EH (cell line): ENCODE data around the gene DDX56.
"Not testable (repeated sequence)": the region's sequence is repeated elsewhere in the genome, so short reads cannot be mapped to it uniquely, and the experiment has no call there.

Experiments
- DNase-seq: peaks from one replicate; pipeline ENCODE4 v3.0.0-alpha.2; 2015; ENCODE audit warnings: low read depth

The DDX56 gene

DNA sequence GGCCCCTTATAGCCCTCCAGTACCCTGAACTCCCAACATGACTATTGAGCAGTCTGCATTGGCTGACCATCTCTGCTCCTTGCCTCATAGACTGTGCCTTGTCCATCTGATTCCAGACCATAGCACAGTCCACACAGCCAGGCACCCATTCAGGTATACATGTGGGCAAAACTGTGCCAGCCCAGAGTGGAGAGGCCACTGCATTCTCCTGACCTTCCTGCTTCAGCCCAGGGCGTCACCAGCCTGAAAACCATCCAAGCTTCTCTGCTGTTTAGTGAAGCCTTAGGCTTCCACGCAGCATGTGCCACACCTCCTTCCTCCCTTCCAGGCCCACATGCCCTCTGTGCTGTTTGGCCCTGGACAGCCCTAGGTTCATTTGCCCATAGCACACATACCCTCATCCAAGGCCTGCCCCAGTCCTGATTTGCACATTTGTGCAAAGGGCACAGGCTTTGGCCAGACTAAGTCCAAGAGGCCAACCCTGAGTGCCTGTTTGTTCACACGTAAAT is 10.5 kb downstream of the DDX56 start:
- no peak for DNase-seq

DNA sequence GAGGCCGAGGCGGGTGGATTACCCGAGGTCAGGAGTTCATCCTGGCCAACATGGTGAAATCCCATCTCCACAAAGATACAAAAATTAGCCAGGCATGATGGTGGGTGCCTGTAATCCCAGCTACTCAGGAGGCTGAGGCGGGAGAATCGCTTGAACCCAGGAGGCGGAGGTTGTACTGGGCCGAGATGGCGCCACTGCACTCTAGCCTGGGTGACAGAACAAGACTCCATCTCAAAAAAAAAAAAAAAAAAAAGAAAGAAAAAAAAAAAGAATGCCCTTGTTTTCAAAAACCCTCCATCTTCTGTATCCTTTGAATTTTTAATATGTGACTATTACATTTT is 11.1 kb downstream of the DDX56 start:
- DNase-seq: not testable (repeated sequence)

DNA sequence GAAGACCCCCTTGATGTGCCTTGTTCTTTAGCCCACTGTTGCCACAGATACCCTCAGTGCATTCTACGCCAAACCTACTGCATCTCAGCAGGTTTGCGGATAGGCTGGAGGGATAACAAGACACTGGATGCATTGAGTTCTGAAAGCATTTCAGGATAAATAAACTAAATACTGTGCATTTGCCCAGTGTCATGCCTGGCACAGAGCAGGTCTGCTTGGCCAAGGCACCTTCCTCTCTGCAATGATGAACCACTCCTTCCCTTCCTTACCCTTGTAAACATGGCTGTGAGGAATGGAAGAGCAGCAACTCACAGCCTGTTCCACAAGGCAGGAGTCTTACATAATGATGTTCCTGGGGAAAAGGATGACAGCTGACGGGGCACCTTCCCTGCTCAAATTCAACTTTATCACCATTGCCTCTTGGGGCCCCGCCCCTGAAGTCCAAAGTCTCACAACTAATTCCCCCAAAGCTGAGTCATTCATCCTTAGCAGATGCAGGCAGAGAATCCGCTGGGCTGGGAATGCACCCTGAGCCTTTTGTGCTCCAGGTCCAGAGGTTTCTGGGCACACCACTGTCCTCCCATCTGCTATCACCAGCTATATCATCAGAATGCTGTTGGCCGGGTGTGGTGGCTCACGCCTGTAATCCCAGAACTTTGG is 11.6 kb downstream of the DDX56 start:
- DNase-seq: peak; percentile 68

- DNase-seq: no peak
Observed at GRCh38 chr7:44561481-44561880, 12.2 kb downstream of the DDX56 start.

DNA sequence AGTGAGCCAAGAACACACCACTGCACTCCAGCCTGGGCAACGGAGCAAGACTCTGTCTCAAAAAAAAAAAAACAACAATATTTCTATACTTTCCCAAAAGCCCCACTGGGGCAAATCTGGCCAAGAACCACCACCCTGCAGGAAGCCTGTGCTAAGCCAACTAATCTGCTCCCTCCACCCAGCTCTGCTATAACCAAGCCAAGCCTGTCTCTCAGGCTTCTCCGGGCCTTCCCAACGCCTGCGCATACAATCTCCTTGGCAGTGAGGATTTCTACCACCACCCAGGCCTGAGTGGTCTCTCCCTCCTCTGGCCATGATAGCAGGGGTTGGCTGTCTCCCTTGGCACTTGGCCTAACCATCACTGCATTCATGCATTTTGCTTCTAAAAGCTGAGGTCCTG is 14.2 kb downstream of the DDX56 start:
- no peak for DNase-seq

DNA sequence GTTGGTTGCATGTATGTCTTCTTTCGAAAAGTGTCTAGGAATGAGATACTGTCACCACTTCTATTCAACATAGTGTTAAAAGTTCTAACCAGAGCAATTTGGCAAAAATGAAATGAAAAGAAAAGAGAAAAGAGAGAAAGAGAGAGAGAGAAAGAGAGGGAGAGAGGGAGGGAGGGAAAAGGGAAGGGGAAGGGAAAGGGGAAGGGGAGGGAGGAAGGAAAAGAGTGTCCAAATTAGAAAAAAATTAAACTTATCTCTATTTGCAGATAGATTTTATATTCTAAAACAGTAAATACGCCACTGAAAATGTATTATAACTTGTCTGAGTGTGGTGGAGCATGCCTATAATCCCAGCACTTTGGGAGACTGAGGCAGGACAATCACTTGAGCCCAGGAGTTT is 16.2 kb downstream of the DDX56 start:
- no peak for DNase-seq

DNA sequence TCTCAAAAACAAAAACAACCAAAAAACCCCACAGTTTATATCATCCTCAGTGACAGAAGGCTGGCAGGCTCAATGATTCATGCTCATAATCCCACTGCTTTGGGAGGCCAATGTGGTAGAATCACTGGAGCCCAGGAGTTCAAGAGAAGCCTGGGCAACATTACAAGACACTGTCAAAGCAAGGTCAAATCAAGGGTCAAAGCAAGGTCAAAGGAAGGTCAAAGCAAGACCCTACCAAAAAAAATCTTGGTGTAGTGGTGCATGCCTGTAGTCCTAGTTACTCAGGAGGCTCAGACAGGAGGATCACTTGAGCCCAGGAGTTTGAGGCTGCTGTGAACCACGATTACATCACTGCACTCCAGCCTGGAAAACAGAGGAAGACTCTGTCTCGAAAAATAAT is 18.4 kb downstream of the DDX56 start:
- no peak for DNase-seq

GRCh38 chr7:44552473-44553005 is 21.2 kb downstream of the DDX56 start:
- DNase-seq: not testable (repeated sequence)

DNA sequence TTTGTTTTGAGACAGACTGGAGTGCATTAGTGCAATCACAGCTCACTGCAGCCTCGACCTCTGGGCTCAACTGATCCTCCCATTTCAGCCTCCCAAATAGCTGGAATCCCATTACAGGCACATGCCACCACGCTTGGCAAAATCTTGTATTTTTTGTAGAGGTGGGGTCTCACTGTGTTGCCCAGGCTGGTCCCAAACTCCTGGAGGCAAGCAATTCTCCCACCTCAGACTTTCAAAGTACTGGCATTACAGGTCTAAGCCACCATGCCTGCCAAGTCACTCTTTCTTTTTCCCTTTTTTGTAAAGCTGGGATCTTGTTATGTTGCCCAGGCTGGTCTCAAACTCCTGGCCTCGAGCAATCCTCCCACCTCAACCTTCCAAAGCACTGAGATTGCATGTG is 24.3 kb downstream of the DDX56 start:
- no peak for DNase-seq

DNA sequence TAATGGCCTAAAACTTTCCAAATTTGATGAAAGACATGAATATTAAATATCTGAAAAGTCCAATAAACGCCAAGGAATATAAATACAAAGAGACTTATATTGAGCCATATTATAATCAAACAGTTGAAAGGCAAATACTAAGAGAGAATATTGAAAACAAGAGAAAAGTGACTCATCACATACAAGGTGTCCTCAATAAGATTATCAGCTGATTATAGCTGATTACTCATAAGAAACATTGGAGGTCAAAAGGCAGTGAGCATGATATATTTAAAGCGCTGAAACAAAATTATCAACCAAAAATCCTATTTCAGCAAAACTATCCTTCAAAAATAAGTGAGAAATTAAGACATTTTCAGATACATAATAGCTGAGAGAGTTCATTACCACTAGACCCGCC is 24.8 kb downstream of the DDX56 start:
- no peak for DNase-seq

DNA sequence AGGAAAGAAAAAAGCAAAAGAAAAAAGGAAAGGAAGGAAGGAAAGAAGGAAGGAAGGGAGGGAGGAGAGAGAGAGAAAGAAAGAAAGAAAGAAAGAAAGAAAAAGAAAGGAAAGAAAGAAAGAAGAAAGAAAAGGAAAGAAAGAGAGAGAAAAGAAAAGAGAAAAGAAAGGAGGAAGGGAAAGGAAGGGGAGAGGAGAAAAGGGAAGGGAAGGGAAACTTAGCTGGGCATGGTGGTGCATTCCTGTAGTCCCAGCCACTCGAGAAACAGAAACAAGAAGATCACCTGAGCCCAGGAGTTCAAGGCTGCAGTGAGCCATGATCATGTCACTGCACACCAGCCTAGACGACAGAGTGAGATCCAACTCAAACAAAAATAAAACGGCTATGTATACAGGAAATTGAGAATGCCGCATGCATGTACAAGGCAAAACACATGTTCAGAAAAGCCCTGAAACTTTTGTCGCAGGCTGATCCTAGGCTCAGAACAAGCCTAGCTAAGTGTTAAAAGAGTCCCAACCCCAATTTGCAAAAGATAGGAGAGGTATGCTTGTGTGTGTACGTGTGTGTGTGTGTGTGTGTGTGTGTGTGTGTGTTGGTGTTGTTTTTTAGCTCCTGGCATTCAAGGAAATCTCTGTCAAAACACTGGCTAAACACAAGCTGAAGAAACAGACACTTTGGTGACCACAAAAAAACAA is 26.0 kb downstream of the DDX56 start:
- peak; percentile 20 for DNase-seq

DNA sequence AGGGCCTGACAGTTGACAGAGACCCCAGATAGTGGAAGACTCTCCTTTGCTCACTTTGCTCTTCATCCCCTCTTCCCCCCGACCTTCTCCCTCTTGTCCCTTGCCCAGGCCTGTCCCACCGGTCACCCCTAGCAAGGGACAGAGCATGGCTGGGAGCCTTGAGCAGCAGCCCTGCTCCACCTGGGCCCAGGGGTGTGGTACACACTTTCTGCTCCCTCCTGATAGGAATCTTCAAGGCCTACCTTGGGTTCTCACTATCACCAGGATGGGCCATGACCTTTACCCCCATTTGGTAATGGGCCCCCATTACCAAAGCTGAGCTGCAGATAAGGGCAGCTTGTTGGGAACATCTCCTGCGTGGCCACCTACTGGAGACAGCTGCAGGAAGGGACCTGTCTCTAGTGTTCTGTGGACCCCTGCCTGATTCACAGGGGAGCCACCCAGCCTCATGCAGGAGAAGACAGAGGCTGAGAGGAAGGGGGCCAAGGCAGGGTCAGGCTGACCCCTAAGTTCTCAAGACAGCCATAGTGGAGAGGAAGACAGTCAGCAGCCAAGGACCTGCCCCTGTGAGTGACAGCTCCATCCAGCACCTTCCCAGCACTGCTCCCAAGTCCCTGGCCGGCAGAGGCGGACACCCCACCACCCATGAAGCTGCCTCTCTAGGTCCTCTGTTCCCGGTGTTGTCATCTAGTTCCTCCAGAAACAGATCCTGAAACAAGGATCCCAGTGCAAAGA is 31.7 kb downstream of the DDX56 start:
- DNase-seq: no peak

GRCh38 chr7:44541028-44541869 is 32.5 kb downstream of the DDX56 start, which contains the start of gene NPC1L1:
Gene NPC1L1 (minus strand): TSS chr7:44541330. CDS start chr7:44541259, 71 bp downstream.
- no peak for DNase-seq

GRCh38 chr7:44540592-44541027 is 33.1 kb downstream of the DDX56 start:
- DNase-seq: no peak

GRCh38 chr7:44539669-44540506 is 33.8 kb downstream of the DDX56 start:
- DNase-seq: no peak

GRCh38 chr7:44538798-44539668 is 34.7 kb downstream of the DDX56 start:
- DNase-seq: no peak

- DNase-seq: no peak
Observed at GRCh38 chr7:44538093-44538797, 35.5 kb downstream of the DDX56 start.

DNA sequence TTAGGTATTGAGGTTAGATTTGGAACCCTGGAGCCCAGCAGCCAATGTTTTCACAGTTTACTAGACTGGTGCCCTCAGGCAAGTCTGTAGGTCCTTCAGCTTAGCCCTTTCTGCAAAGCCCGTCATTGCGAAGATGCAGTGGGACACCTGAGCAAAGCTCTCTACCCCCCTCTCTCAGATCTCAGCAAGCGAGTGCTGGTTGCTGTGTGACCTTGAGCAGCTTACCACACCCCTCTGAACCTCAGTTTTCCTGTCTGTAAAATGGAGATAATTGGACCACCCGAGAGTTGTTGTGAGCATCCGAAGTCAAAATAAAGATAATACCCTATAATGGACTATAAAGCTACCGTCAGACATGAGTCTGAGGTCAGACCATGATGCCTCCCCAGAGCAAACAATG is 36.3 kb downstream of the DDX56 start:
- no peak for DNase-seq

- DNase-seq: no peak
Observed at GRCh38 chr7:44536090-44536489, 37.6 kb downstream of the DDX56 start.
